ENCODE results near the gene CNTNAP2.

The CNTNAP2 gene

GRCh38 chr7:146296028-146296427 lies 179.4 kb downstream of the CNTNAP2 start:
- no peak for DNase-seq (ENCODE audit: low read depth)

DNA sequence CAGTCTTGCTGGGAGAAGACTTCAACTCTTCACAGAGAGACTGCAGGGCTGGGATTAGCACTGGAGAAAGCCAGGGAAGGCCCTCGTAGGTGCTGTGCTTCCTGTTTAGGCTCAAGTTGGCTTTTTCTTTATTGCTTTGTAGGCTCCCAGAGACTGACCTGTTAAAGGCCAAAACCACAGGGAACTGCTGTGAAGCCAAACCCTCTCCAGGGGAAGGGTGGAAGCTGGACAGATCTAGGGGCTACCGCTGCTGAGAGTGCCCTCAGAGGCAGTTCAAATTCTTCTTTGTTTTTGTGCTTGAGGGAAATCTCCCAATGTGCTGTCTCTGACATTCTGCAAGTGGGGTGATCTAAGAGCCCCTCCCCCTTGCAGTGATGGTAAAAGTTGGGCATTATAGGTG lies 198.4 kb downstream of the CNTNAP2 start:
- no peak for DNase-seq (ENCODE audit: low read depth)

GRCh38 chr7:146319629-146320028 lies 203.0 kb downstream of the CNTNAP2 start:
- no peak for DNase-seq (ENCODE audit: low read depth)

- no peak for DNase-seq (ENCODE audit: low read depth)
Observed at GRCh38 chr7:146321301-146321700, 204.7 kb downstream of the CNTNAP2 start.

DNA sequence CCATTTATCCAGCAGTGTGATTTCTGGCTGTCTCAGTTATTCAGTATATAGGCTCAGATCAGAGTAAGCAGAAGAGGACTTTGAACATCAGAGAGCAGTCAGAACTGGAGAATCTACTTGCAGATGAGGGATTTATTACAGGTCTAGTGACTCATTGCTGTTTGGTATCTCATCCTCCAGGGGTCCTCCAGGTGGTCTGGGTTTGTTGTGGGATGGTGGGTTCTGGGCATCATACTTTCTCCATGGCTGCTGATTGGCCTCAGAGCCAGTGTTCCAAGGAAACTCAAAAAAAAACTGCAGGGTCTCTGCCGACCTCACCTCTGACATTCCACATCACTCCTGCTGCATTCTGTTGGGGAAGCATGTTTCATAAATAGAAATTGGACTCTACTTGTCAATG lies 214.8 kb downstream of the CNTNAP2 start:
- no peak for DNase-seq (ENCODE audit: low read depth)

- DNase-seq (ENCODE audit: low read depth), result no peak
Observed at GRCh38 chr7:146345251-146345650, 228.7 kb downstream of the CNTNAP2 start.

DNA sequence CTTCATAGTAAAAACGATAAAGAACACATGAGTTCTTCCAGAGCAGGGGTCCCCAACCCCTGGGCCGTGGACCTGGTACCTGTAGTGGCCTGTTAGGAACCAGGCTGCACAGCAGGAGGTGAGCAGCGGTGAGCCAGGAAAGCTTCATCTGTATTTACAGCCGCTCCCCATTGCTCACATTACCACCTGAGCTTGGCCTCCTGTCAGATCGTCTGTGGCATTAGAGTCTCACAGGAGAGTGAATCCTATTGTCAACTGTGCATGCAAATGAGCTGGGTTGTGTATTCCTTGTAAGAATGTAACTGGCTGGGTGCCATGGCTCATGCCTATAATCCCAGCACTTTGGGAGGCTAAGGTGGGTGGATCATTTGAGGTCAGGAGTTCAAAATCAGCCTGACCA lies 229.5 kb downstream of the CNTNAP2 start:
- no peak for DNase-seq (ENCODE audit: low read depth)

GRCh38 chr7:146355216-146355615 lies 238.6 kb downstream of the CNTNAP2 start:
- no peak for DNase-seq (ENCODE audit: low read depth)

DNA sequence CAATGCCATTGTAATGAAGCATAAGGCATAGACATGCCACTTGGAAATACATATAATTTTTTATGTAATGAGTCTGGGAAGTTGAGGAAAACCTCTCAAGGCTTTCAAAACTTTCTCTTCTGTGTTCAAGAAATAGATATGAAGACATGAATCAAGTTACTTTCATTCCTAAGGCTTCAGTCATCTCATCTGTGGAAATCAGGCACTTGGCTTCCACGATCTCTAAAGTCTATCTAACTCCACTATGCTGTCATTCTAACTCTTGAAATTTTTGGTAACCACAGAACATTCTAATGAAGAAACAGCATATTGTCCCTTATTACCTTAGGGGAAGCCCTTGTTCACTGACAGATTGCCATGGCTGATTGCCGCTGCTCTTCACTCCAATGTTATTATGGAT lies 242.6 kb downstream of the CNTNAP2 start:
- no peak for DNase-seq (ENCODE audit: low read depth)

DNA sequence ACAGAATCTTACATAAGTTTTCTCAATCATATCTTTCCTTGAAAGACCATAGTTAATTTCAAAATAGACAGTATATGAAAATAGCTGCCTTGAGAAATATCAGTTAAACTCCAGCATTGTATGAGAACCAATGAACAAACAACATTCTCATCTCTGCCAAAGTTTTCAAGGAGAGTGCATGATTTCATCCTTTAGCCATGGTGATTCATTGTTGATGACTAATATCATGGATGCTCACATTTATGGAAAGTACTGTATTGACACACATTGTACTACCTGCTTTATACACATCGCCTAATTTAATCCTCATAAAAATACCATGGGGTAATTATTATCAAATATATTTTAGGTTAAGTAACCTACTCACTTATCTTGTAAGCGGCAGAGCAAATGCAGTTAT lies 250.3 kb downstream of the CNTNAP2 start:
- no peak for DNase-seq (ENCODE audit: low read depth)

GRCh38 chr7:146370171-146370570 lies 253.6 kb downstream of the CNTNAP2 start:
- DNase-seq (ENCODE audit: low read depth), result no peak

GRCh38 chr7:146375170-146375569 lies 258.6 kb downstream of the CNTNAP2 start:
- no peak for DNase-seq (ENCODE audit: low read depth)

DNA sequence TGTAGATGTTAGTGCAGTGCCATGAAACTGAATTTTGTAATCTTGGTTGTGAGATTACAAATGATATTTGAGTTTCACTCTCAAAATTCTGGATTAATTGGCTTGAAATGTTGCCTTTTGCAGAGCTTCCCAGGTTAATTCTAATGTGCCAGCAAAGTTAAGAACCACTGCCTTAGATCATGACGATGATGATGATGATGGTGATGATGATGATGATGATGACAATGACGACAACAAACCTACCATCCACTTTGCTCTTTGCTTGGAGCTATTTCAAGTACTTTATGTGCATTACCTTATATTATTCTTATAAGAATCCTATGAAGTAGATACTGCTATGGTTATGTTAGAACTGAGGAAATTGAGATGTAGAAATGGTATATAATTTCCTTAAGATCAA lies 261.6 kb downstream of the CNTNAP2 start:
- no peak for DNase-seq (ENCODE audit: low read depth)

GRCh38 chr7:146387140-146387539 lies 270.5 kb downstream of the CNTNAP2 start:
- DNase-seq (ENCODE audit: low read depth), result no peak

- no peak for DNase-seq (ENCODE audit: low read depth)
Observed at GRCh38 chr7:146388928-146389327, 272.3 kb downstream of the CNTNAP2 start.

DNA sequence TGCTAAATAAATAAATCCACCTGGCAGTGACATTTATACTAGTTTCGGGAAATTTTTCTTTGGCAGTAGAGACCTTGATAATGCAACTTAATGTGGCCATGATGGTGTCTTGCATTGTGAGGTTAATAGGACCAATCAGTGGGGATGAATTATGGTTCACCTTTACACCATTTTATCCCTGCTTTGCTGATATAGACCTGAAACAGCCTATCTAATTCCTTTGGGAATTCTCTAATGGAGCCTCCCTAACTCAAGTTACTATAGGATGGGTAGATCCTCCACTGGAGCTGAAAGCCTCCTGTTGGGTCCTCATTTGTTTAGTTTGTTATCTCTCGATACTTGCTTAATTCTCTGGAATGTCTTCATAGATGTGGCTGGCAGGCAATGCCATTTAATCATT lies 276.7 kb downstream of the CNTNAP2 start:
- no peak for DNase-seq (ENCODE audit: low read depth)

DNA sequence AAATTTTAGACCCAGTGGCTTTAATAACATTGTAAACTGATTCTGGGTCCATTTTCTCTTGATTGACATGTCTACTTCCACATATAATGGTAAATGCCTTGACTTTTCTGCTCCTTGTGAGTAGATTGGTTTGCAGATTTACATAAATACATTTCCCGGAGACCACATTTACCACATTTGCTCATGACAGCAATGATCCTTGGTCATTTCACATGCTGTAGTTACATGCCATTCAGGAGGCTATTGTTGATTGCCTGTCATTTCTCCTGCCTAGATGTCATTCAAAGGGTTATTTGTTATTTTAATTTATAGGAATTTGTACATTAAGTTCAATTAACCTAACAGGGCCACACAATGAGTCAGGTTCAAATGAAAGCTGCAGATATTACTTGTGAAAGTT lies 280.5 kb downstream of the CNTNAP2 start:
- no peak for DNase-seq (ENCODE audit: low read depth)

DNA sequence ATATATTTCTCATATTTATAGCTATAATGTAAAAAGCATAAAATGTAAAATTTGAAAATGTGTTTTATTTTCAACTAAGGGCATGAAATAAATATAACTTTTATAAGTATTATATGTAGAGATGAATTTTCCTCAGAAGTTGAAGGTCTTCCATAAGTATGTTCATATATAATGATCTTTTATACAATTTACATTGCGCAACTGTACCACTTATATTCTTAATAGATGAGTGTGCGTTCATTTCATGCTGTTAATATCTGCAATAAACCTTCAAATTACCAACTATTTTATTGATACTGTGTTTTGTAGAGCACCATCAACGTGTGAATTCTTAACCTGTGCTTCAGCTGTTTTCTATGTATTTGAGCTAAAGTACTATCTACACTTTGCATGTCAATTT lies 285.3 kb downstream of the CNTNAP2 start:
- DNase-seq (ENCODE audit: low read depth), result no peak

GRCh38 chr7:146405737-146406136 lies 289.1 kb downstream of the CNTNAP2 start:
- no peak for DNase-seq (ENCODE audit: low read depth)

GRCh38 chr7:146411975-146412374 lies 295.4 kb downstream of the CNTNAP2 start:
- DNase-seq (ENCODE audit: low read depth), result no peak

DNA sequence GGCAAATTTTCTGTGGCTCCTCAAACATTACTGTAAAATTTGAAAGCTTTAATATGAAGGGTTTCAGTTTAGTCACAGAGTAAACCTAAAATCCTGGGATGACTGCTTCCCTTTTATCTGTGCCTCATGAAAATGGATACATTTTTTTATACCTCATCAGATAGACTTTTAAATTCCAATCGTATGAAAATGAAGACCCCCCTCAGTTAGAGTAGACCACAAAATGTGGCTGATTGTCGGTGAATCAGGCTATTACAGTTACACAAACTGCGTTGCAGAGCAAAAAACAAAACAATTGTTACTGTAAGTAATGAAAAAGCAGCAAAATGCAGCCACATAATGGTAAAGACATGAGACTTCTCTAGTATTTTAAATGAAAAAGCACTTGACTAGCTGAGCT lies 296.2 kb downstream of the CNTNAP2 start:
- no peak for DNase-seq (ENCODE audit: low read depth)

- no peak for DNase-seq (ENCODE audit: low read depth)
Observed at GRCh38 chr7:146414373-146414772, 297.8 kb downstream of the CNTNAP2 start.

DNA sequence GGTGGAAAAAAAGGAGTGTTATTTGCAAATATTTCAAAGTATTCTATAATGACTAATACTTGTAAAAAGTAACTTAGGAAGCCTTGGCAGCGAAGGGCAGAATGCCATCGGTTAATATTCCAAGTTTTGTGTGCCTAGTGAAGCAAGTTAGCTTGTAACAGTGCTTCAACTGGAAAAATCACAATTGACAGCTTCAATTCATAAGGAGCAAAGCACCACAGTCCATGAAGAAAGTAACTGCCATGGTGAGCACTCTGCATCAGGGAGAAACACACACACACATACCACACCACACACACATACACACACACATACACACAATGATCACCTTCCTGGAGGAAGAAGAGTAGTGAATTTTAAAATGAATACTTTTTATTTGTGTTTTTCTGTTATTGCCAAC lies 298.3 kb downstream of the CNTNAP2 start:
- DNase-seq (ENCODE audit: low read depth), result no peak

DNA sequence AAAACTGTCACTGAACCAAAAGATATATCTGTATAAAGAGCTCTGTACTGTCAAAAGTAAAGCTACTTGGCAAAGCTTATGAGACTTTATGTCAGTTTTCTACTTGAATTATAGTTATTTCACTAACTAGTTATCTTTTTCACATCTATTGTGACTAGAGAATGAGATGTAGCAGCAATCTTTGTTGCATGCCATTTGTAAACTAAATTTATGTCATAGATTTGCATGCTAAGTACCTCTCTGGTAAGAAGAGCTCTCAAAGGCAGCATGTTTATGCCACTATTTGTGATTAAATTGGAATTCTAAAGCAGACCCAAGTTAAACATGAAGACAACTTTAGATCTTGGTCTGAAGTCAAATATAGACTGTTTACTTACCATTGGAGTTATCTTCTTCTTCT lies 300.6 kb downstream of the CNTNAP2 start:
- no peak for DNase-seq (ENCODE audit: low read depth)

GRCh38 chr7:146423446-146423845 lies 306.8 kb downstream of the CNTNAP2 start:
- no peak for DNase-seq (ENCODE audit: low read depth)

Measured in activated T-helper 9 cell treated with anti-CD3 and anti-CD28 coated beads, Interleukin-2, amount 50 U/mL, for 16 hours (primary cell).